Cardiac muscle cell (in vitro differentiated cells and primary cell): Measurements from ENCODE around the gene ESPNL. TPM values are rescaled to one million over a fixed set of nuclear protein-coding genes. Genes with fewer than 3 reads are reported as not detected.

ENCODE experiments used
- DNase-seq, 2 donors: peaks; one replicate each; pipeline versions ENCODE4 v3.0.0 to v3.0.0-alpha.2; 2010 to 2017; ENCODE audit warnings: low read depth in 1 of 2, low spot score in 1 of 2
- H3K27ac ChIP-seq: fragments of 200-600 bp; sonication (generic); 2 replicates; pipeline ENCODE4 v1.5.1; 2016
- H3K27me3 ChIP-seq: fragments of 200-600 bp; sonication (generic); 2 replicates; pipeline ENCODE4 v1.6.0; 2016; ENCODE audit warnings: control low read depth
- H3K36me3 ChIP-seq: fragments of 200-600 bp; sonication (generic); 2 replicates; pipeline ENCODE4 v1.5.1; 2016; ENCODE audit warnings: control low read depth
- H3K4me1 ChIP-seq: fragments of 200-600 bp; sonication (generic); 2 replicates; pipeline ENCODE4 v1.8.1; 2017; ENCODE audit warnings: low read depth, mild to moderate bottlenecking, mixed run types
- H3K4me3 ChIP-seq: fragments of 200-600 bp; sonication (generic); 2 replicates; pipeline ENCODE4 v1.5.1; 2016; ENCODE audit warnings: mild to moderate bottlenecking
- H3K9me3 ChIP-seq: fragments of 200-600 bp; sonication (generic); 2 replicates; pipeline ENCODE4 v1.5.1; 2017; ENCODE audit warnings: low read depth, mild to moderate bottlenecking, control low read depth
- CTCF ChIP-seq: IDR thresholded peaks from 2 replicates; pipeline ENCODE4 v1.5.1; 2012; ENCODE audit warnings: low read depth, mild to moderate bottlenecking, low read length
- polyA plus RNA-seq: library from polyadenylated mRNA; unstranded; fragments of >200 nt; fragmentation: Nextera tagmentation; extraction: Ambion mirVana; gene quantifications from 2 replicates; pipeline ENCODE4 v1.2.1, GENCODE V29; 2016
- total RNA-seq: library from RNA; depleted of rRNA; stranded (reverse); fragments of >200 nt; gene quantifications from 2 replicates; pipeline ENCODE4 v1.2.3, GENCODE V29; 2016

Gene ESPNL
- total and polyA plus RNA-seq, 2 experiments from 2014 or later: 5.3 to 8.5 TPM

- no peaks in the 10 kb centered on the region for H3K9me3 ChIP-seq
- no peak for DNase-seq
- no peak for TF ChIP-seq CTCF
- H3K27me3 ChIP-seq: peaks cover 52% of the 10 kb centered on the region
- H3K36me3 ChIP-seq: peaks cover 8% of the 10 kb centered on the region
- H3K4me1 ChIP-seq: no peaks in the 10 kb centered on the region
- H3K4me3 ChIP-seq: no peak overlapping the region
- no peak overlapping the region for H3K27ac ChIP-seq
Measured at GRCh38 chr2:238165288-238165921, 65.3 kb downstream of the ESPNL start.

- H3K4me3 ChIP-seq: no peak overlapping the region
- no peak overlapping the region for H3K27ac ChIP-seq
- no peaks in the 10 kb centered on the region for H3K4me1 ChIP-seq
- peaks cover 39% of the 10 kb centered on the region for H3K27me3 ChIP-seq
- no peaks in the 10 kb centered on the region for H3K9me3 ChIP-seq
- TF ChIP-seq CTCF: no peak
- H3K36me3 ChIP-seq: peaks cover 15% of the 10 kb centered on the region
- DNase-seq: no peak
Measured at GRCh38 chr2:238166391-238167343, 66.5 kb downstream of the ESPNL start.

- Histone ChIP-seq H3K27ac (no peak overlapping the region), H3K9me3 (no peaks in the 10 kb centered on the region), H3K27me3 (peaks cover 32% of the 10 kb centered on the region), H3K4me3 (no peak overlapping the region), H3K4me1 (no peaks in the 10 kb centered on the region), H3K36me3 (peaks cover 17% of the 10 kb centered on the region)
- DNase-seq: no peak
- TF ChIP-seq CTCF: no peak
Measured at GRCh38 chr2:238167344-238167715, 67.2 kb downstream of the ESPNL start.

- Histone ChIP-seq H3K9me3 (no peaks in the 10 kb centered on the region), H3K27me3 (peaks cover 28% of the 10 kb centered on the region), H3K27ac (no peak overlapping the region), H3K36me3 (peaks cover 22% of the 10 kb centered on the region), H3K4me1 (no peaks in the 10 kb centered on the region), H3K4me3 (no peak overlapping the region)
- no peak for TF ChIP-seq CTCF
- peak in 1 of 2 donors; percentile 19 for DNase-seq
Measured at GRCh38 chr2:238167761-238168160, 67.6 kb downstream of the ESPNL start.

GRCh38 chr2:238168196-238169047, 68.3 kb downstream of the ESPNL start:
- Histone ChIP-seq H3K9me3 (no peaks in the 10 kb centered on the region), H3K27me3 (peaks cover 22% of the 10 kb centered on the region), H3K27ac (no peak overlapping the region), H3K4me1 (no peaks in the 10 kb centered on the region), H3K4me3 (no peak overlapping the region), H3K36me3 (peaks cover 26% of the 10 kb centered on the region)
- no peak for DNase-seq
- no peak for TF ChIP-seq CTCF
